ENCODE results near the gene COIL. TPM values are rescaled to one million over a fixed set of nuclear protein-coding genes. Genes with fewer than 3 reads are reported as not detected.

Gene COIL
- total and polyA plus RNA-seq, 2 of the 13 experiments (the other 11 are each of a cell fraction or from before 2014, with no cell fraction given) = 8.1 to 29.4 TPM

DNA sequence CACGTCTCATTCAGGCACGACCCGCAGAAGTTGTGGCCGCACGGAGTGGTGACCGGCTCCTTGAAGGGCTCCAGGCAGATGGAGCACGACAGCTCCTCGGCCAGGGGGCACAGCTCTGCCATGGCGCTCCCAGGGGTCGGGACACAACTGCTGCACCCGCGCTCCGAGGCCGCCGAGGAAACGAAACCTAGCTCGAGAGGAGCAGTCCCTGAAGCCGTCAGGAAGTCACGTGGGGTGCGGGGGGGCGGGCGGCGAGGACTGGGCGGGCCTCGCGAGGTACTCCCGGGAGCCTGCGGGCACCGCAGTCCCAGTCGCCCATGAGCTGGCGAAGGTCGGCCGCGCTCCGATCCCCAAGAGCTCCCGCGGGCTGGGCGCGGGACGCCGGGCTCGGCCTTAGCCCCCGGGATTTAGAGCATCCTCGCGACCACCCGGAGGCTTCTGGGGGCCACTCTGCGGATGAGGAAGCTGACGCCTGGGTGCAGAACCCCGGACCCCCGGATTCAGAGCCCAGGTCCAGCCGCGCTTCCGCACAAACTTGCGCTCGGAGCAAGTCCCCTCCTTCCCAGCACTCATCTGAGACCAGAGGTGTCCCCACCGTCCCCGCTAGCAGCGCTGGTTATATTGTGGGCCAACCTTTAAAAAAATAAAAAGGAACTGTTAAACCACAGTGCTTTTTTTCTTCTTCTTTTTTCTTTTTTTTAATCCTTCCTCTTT, 46.8 kb downstream of the COIL start, which contains the start of gene TRIM25 (continued):
- TF ChIP-seq NR2C2 (CRISPR knock-in tag; IDR thresholded peaks at IDR 0.05; ENCODE audit: borderline replicate concordance) = peak; percentile 52
- TF ChIP-seq SIN3A (IDR thresholded peaks at IDR 0.05; ENCODE audit: borderline replicate concordance, low read depth, low read length) = peak; percentile 84
- peak; percentile 78 for TF ChIP-seq ZNF292 (CRISPR knock-in tag; IDR thresholded peaks at IDR 0.05; ENCODE audit: borderline replicate concordance, low read depth)
- 0 out of 2 replicates have a peak, but pooled peaks have one; percentile 19 for TF ChIP-seq DPF2 (CRISPR knock-in tag; IDR thresholded peaks at IDR 0.05; ENCODE audit: borderline replicate concordance, low read depth)
- TF ChIP-seq PRDM4 (CRISPR knock-in tag; IDR thresholded peaks at IDR 0.05; ENCODE audit: borderline replicate concordance) = no peak
- TF ChIP-seq SSRP1 (CRISPR knock-in tag; IDR thresholded peaks at IDR 0.05) = no peak; the same call in 1 of the 2 replicates
- TF ChIP-seq ADNP (CRISPR knock-in tag; IDR thresholded peaks at IDR 0.05) = no peak
- TF ChIP-seq TRIM24 (CRISPR knock-in tag; IDR thresholded peaks at IDR 0.05) = no peak
- TF ChIP-seq ZNF136 (CRISPR knock-in tag; IDR thresholded peaks at IDR 0.05; ENCODE audit: low read depth) = peak; percentile 86
- peak; percentile 86; the same call in 1 of the 2 replicates for TF ChIP-seq ZNF101 (CRISPR knock-in tag; IDR thresholded peaks at IDR 0.05; ENCODE audit: borderline replicate concordance, low read depth)
- no peak for TF ChIP-seq FOXM1 (CRISPR knock-in tag; IDR thresholded peaks at IDR 0.05)
- peak; percentile 75; the same call in 1 of the 2 replicates for TF ChIP-seq SPEN (CRISPR knock-in tag; IDR thresholded peaks at IDR 0.05; ENCODE audit: low read depth)
- peak; percentile 89 for TF ChIP-seq ZFP37 (CRISPR knock-in tag; IDR thresholded peaks at IDR 0.05; ENCODE audit: borderline replicate concordance)
- TF ChIP-seq CENPT (CRISPR knock-in tag; IDR thresholded peaks at IDR 0.05; ENCODE audit: low read depth) = no peak
- no peak; the same call in none of the 2 replicates for TF ChIP-seq ZNF501 (CRISPR knock-in tag; IDR thresholded peaks at IDR 0.05)
- TF ChIP-seq GTF2F1 (IDR thresholded peaks at IDR 0.05; ENCODE audit: low read length) = peak; percentile 81; the same call in 1 of the 2 replicates
- TF ChIP-seq ELK4 (CRISPR knock-in tag; IDR thresholded peaks at IDR 0.05; ENCODE audit: borderline replicate concordance) = 0 out of 2 replicates have a peak, but pooled peaks have one; percentile 11
- TF ChIP-seq CEBPG (CRISPR knock-in tag; IDR thresholded peaks at IDR 0.05) = peak; percentile 3; the same call in 1 of the 2 replicates
- TF ChIP-seq HMG20A (CRISPR knock-in tag; IDR thresholded peaks at IDR 0.05; ENCODE audit: borderline replicate concordance) = no peak
- TF ChIP-seq, protein P1, sequence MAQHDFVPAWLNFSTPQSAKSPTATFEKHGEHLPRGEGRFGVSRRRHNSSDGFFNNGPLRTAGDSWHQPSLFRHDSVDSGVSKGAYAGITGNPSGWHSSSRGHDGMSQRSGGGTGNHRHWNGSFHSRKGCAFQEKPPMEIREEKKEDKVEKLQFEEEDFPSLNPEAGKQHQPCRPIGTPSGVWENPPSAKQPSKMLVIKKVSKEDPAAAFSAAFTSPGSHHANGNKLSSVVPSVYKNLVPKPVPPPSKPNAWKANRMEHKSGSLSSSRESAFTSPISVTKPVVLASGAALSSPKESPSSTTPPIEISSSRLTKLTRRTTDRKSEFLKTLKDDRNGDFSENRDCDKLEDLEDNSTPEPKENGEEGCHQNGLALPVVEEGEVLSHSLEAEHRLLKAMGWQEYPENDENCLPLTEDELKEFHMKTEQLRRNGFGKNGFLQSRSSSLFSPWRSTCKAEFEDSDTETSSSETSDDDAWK (CRISPR knock-in tag; IDR thresholded peaks at IDR 0.05) = no peak
- peak; percentile 75 for TF ChIP-seq JARID2 (CRISPR knock-in tag; IDR thresholded peaks at IDR 0.05; ENCODE audit: insufficient replicate concordance)
- 0 out of 2 replicates have a peak, but pooled peaks have one; percentile 80 for TF ChIP-seq ZNF33B (CRISPR knock-in tag; IDR thresholded peaks at IDR 0.05)
- TF ChIP-seq ZNF431 (CRISPR knock-in tag; IDR thresholded peaks at IDR 0.05; ENCODE audit: borderline replicate concordance, low read depth) = peak; percentile 91
- peak; percentile 77 for TF ChIP-seq ZMYM4 (CRISPR knock-in tag; IDR thresholded peaks at IDR 0.05)
- TF ChIP-seq, protein P2, sequence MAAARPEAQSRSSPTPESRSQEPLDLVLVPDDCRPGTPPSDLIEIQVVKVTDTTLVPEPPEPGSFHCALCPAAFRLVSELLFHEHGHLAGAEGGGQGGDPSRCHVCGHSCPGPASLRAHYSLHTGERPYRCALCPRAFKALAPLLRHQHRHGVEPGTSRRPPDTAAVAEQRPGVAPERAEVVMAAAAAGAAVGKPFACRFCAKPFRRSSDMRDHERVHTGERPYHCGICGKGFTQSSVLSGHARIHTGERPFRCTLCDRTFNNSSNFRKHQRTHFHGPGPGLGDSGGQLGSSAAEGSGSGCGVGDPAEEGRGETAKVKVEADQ (CRISPR knock-in tag; IDR thresholded peaks at IDR 0.05; ENCODE audit: borderline replicate concordance) = peak; percentile 90; the same call in 1 of the 2 replicates
